Stimulated activated CD8-positive, alpha-beta memory T cell treated with anti-CD3 and anti-CD28 coated beads, Interleukin-15, amount 100 ng/mL, for 48 hours (primary cell): ENCODE results near the gene ECEL1.

Experiments
- DNase-seq, 2 donors: peaks; one replicate each; pipeline ENCODE4 v3.0.0-alpha.2; 2020; ENCODE audit warnings: low read depth in 2 of 2

ECEL1 gene

DNA sequence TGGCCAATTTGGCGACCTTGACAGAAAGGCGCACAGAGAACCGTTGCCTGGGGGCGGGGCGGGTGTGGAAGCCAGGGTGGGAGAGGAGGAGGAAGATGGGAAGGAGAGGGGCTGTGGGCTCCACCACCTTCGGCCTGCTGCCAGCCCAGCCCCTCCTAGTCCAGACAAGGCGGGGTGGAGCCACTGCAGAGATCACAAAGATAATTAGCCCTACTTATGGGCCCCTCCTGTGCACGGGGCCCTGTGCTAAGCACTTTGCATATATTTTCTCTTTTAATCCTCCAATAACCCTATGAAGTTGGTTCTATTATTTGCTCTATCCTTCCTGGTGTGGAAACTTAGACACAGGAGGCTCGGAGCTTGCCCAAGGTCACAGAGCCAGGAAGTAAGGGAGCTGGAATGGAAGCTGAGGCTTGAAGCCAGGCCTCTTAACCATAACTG lies 13.7 kb upstream of the ECEL1 start:
- no peak for DNase-seq

- DNase-seq, result no peak
These were observed 10.8 kb upstream of the ECEL1 start for GRCh38 chr2:232498452-232498851.

GRCh38 chr2:232497348-232497747 lies 9.7 kb upstream of the ECEL1 start:
- DNase-seq, result no peak

- DNase-seq, result no peak
These were observed 9.1 kb upstream of the ECEL1 start for GRCh38 chr2:232496501-232497270.

GRCh38 chr2:232495292-232495691 lies 7.7 kb upstream of the ECEL1 start:
- DNase-seq, result no peak

GRCh38 chr2:232494542-232494941 lies 6.9 kb upstream of the ECEL1 start:
- no peak for DNase-seq

DNA sequence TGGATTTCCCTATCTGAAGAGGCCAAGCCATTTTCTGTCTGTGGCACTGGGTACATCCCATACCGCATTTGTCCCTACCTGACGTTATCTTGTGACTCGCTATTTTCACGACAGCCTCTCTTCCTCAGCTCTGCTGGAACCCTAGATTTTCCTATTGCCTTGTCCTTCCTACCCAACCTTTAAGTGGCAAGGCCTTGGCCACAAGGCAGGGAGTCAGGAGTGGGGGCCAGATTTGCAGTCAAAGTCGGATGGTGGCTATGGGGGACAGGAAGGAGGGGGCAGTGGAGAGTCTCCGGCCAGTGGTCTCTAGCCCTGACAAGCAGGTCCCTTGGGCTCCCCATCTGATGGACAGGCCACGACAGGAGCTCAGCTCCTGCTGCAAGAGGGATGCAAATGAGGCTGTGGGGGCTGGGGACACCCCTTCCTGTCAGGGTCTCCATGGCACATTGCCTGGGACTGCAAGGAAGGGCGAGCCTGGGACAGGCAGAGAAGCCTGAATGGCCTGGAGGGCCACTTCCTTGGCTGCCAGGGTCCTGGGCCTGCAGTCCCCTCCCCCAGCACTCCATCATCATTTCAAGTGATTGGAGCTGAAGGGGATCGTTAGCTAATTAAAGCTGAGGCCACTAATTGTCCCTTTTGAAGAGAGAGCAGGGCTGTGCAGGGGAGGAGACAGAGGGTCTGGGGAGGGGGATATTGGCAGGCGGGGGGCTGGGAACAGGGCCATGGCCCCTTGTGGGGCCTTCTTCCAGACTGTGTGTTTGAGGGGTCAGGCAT lies 6.3 kb upstream of the ECEL1 start:
- DNase-seq, result no peak

DNA sequence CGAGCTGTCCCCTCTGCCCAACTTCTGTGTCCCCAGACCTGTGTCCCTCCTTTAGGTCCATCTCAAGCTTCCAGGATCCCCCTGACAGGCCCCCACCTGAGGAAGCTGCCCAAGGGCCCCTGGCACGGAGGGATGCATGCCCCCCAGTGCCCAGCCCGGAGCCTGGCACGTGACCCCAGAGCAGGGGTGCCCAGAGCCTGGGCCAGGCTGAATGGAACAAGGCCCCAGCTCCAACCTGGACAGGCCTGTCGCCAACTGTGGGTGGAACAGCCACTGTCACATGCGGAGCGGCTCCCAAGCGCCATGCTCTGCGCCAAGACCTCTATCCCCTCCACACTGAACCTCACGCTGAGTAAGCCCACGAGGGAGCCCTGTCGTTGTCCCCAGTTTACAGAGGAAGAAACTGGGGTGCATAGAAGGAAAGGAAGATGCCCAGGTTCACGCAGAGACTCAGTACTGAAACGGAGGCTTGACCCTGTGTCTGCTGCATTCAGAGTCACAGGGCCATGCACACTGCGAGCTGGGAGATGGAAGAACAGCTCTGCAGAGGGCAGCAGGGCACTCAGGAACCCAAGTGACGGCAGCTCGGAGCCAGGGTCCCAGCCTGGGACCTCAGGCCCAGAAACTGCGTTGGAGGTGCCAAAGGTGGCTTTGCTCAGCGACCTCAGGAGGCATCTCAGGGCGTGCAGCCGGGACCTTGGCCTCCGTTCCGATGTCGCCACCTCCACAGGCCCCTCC lies 5.5 kb upstream of the ECEL1 start:
- no peak for DNase-seq

GRCh38 chr2:232492236-232492848 lies 4.7 kb upstream of the ECEL1 start:
- DNase-seq, result no peak

DNA sequence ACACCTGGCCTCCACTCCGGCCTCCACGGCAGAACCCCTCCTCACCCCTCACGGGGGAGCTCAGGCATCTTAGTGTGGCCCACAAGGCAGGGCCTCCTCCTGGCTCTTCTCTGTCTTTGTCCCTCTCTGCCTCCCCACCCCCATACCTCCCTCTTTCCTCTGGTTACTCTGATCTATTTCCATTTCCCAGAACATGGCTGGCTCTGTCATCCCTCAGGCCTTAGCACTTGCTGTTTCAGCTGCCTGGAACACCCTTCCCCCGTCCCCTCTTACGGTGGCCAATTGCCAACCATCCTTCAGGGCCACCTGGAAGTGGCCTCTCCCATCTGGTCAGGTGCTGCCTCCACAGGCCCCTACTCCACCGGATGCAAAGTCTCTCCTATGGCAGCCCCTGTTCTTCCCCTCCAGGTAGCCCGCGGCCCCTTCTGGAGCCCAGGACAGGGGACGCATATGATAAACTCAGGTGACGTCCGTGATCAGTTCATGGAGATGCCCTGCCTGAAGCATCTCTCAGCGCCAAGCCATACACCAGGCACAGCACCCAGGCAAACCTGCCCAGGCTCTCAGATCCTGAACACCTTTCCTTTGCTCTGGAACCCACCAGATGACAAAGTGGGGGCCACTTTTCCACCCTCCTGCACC lies 3.6 kb upstream of the ECEL1 start:
- DNase-seq, result no peak

DNA sequence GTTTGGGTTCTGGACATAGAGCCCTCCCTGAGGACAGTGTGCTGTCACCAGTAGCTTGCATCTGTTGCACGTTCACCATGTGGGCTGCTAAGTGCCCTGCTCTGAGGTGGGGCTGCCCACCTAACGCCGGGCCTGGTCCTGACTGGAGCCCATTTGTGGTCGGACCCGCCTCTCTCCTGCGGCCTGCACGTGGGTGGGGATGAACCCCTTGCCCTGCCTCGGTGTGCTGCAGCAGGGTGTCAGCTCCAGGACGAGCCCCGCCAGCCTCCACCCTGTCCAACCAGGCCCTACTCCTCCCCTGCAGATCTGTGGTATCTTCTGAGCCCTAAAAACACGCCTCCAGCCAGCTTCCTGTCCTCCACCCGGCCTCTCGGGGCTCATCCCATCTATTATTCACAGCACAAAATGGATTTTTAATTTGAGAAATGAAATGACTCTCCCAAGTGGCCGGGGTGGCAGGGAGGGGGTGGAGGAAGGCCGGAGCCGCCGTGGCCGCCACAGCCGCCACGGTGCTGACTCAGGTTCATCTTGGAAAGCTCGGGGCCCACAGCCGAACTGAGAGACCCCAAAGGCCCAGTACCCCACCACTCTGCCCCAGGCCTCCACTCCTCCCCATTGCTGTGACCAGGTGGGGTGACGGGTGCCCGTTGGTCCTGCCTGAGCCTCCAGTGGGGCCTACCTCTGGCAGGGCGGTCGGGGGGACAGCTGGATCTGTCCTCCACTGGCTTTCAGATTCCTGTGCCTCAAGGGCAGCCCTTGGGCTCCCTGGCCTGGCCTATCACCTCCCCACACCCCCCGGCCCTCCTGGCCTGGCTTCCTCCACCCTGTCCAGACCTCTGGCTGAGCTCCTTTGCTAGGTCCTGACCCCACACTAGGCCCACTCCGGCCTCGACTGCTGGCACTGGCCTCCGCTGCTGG lies 2.8 kb upstream of the ECEL1 start:
- DNase-seq, result no peak

DNA sequence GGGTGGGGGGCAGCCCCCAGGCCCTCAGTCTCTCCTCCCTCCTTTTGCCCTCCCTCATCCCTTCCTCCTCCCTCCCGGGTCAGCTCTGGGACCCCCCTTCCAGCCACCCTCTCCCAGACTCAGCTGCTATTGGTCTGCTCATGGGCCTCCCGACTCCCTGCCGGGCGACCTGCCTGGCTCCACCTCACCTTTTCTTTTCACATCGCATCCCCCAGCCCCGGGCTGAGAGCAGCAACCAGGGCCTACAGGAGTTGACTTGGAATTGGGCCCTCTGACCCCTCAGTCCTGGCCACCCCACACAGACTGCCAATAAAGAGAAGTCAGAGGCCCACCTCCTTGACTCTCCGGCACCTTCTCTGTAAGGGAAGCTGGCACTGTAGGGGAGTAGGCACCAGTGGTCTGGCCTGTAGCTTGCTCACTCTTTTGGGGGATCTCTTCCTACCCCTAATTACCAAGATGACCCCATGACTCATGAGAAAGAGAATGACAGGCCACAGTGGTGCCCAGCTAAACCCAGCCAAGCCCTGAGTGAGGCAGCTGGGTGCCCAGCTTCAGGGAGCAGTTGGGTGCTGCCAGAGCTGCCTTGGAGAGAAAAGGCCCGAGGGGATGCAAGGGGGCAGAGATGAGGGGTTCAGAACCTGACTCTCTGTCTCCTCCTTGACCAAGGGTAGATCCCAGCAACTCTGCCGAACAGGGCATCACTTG lies 2.0 kb upstream of the ECEL1 start:
- no peak for DNase-seq

DNA sequence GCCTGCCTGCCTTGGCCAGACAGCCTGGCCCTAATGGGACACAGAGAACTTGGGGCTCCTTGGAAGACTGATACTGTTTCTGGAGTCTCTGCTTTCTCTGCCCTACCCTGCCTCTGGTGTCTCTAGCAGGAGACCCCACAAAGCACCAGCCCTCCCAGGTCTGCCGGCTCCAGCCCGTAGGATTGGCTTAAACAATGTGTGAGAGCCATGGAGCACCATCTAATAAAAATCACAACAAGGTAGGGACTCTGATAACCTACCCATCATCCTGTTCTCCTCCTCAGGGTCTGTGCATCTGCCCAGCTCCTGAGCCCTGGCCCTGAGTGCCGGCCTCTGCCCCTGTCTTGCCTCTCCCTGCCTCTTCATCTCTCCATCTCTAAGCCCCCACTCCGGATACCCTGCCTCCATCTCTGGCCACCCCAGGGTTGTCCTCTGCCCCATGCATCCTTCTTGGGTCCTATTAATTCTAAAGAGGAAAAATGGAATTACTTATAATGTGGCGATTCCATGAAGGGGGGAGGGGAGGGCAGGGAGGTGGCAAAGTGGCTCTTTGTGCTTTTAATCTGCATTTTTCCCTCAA lies 1.2 kb upstream of the ECEL1 start:
- DNase-seq, result no peak

DNA sequence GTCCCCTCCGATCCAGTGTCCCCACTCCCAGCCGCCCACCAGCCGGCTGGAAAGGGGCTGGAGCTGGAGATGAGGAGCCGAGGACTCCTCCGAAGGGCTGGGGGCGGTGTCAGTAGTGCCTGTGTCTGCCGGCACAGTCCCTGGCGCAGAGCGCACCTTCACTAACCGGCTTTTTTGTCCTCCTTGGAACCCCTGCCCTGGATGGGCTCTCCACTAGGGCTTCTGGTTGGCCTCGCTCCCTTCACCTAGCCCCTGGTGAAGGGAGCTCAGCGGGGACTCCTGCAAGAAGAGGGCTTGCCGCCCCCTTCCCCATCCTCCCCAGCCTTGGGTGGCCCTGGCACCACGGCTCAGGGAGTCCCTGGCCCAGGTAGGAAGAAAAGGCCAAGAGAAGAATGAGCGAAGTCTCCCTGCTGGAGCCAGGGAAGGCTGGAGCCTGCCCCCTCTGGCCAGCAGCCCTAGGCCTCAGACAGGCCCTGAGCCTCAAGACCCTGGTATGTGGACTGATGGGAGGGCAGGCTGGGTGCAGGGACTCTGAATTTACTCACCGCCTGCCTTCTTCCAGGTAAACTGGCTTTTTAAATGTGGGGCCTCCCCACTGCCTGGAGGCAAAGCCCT lies 570 bp upstream of the ECEL1 start:
- no peak for DNase-seq

DNA sequence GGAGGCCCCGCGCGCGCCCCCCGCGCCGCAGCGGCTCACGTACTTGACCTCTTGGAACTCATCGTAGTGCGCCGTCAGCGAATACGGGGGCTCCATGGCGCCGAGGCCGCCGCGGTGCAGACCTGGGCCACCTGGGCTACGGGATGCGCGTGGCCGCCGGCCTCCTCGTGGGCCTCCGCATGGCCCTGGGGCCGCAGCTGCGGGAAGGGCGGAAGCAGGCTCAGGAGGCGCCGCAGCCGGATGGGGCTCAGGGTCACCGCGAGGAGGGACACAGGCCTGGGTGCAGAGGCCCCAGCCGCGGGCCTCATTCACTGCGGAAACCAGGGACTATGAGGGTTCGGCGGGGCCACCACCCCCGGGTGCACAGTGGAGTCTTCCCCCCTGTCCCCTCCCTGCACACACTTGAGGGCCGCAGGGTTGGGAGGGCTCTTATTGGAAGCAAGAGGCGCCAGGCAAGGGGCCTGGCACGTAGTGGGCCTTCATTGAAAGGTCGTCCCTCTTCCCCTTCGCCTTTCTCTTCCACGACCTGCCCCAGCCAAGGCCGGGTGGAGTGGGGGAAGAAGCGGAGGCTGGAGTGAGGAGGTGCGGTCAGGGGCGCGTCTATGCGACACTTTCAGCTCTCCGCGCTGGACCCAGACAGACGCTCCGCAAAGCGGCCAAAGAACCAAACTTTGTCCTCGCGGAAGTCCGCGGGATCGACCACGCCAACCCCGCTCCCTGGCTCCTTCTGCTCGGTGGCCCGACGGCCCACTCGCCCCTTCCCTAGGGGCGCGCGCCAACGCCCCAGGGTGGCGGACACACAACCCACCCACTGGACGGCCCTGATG lies 863 bp downstream of the ECEL1 start:
- DNase-seq, result no peak

- no peak for DNase-seq
These were observed 1.7 kb downstream of the ECEL1 start for GRCh38 chr2:232485757-232486557.

- no peak for DNase-seq
These were observed 2.3 kb downstream of the ECEL1 start for GRCh38 chr2:232485348-232485756.
